ENCODE results near the gene TENM3. TPM values are rescaled to one million over a fixed set of nuclear protein-coding genes. Genes with fewer than 3 reads are reported as not detected.

TENM3 gene
- total and polyA plus RNA-seq, 10 of the 15 experiments (the other 5 are each of a cell fraction or from before 2014, with no cell fraction given) = 0.01 to 1.7 (median 0.08) TPM; not detected in 2

GRCh38 chr4:182831376-182831775 lies 588.2 kb downstream of the TENM3 start:
- 0% methylated on average over 3 of the region's 3 CpGs for WGBS (ENCODE audit: insufficient coverage, insufficient replicate concordance, low lambda C conversion rate, missing lambda C conversion rate)

GRCh38 chr4:182832352-182833120 lies 589.3 kb downstream of the TENM3 start:
- BruUV-seq (replicated peaks) = no TSS peak
- DNase-seq (ENCODE audit: low read depth, low spot score) = no peak
- H2AFZ ChIP-seq (ENCODE audit: control insufficient read depth, low read depth, low read length) = no peak overlapping the region
- H3K36me3 ChIP-seq (ENCODE audit: control insufficient read depth in 2 of 2, insufficient read depth in 2 of 2, low read length in 1 of 2) = no peaks in the 10 kb centered on the region
- in situ Hi-C loops (cut with MboI) (no loop called here), intact Hi-C loops (cut with micrococcal nuclease; ENCODE audit: unreplicated experiment) (no loop called here)
- WGBS (ENCODE audit: insufficient coverage, insufficient replicate concordance, low lambda C conversion rate, missing lambda C conversion rate) = 73% methylated on average over 2 of the region's 3 CpGs
- H3K9me3 ChIP-seq (replicated peaks; ENCODE audit: control insufficient read depth, insufficient read depth, low read length) = no peaks in the 10 kb centered on the region; the same call in 2 of the 3 replicates
- peaks cover 17% of the 10 kb centered on the region; the same call in 1 of the 2 replicates for H3K4me1 ChIP-seq (ENCODE audit: control insufficient read depth, insufficient read depth, low read length)
- no peaks in the 10 kb centered on the region for H3K79me2 ChIP-seq (ENCODE audit: control insufficient read depth, insufficient read depth, low read length)
- no peak overlapping the region for H3K4me3 ChIP-seq
- ATAC-seq = no peak; the same call in 2 of the 3 replicates
- H4K20me1 ChIP-seq (ENCODE audit: control insufficient read depth, insufficient read depth) = no peaks in the 10 kb centered on the region
- H3K27me3 ChIP-seq (replicated peaks in 1 of 2; ENCODE audit: control insufficient read depth in 2 of 2, insufficient read depth in 2 of 2, low read length in 1 of 2) = no peaks in the 10 kb centered on the region
- RAD21 ChIA-PET (ENCODE audit: unreplicated experiment) = no interaction called here
- no peak for FAIRE-seq
- no peak overlapping the region for H3K27ac ChIP-seq (ENCODE audit: control insufficient read depth, insufficient read depth)
- H3K9ac ChIP-seq (ENCODE audit: control insufficient read depth, insufficient read depth, low read length) = no peak overlapping the region
- CTCF ChIA-PET = no interaction called here
- no peak overlapping the region for H3K4me2 ChIP-seq (ENCODE audit: control insufficient read depth, insufficient read depth)
- TF ChIP-seq PAX5 (IDR thresholded peaks at IDR 0.05; ENCODE audit: borderline replicate concordance, low read depth, low read length) (no peak), TCF3 (IDR thresholded peaks at IDR 0.05; ENCODE audit: borderline replicate concordance, insufficient read depth, low read depth, low read length) (0 out of 2 replicates have a peak, but pooled peaks have one; percentile 25)
- POLR2A ChIA-PET = no interaction called here
- SMC1A ChIA-PET (ENCODE audit: uncharacterized antibody, unreplicated experiment) = no interaction called here

More at GRCh38 chr4:182831376-182831775, 588.2 kb downstream of the TENM3 start:
- Histone ChIP-seq H3K9ac (ENCODE audit: control insufficient read depth, insufficient read depth, low read length) (no peak overlapping the region), H3K4me1 (ENCODE audit: control insufficient read depth, insufficient read depth, low read length) (peaks cover 14% of the 10 kb centered on the region; the same call in 1 of the 2 replicates), H3K27me3 (replicated peaks in 1 of 2; ENCODE audit: control insufficient read depth in 2 of 2, insufficient read depth in 2 of 2, low read length in 1 of 2) (no peaks in the 10 kb centered on the region), H3K9me3 (replicated peaks; ENCODE audit: control insufficient read depth, insufficient read depth, low read length) (no peaks in the 10 kb centered on the region; the same call in 2 of the 3 replicates), H3K27ac (ENCODE audit: control insufficient read depth, insufficient read depth) (no peak overlapping the region), H3K4me2 (ENCODE audit: control insufficient read depth, insufficient read depth) (0 out of 2 replicates have a peak overlapping the region, but pooled peaks have one; percentile 13), H3K79me2 (ENCODE audit: control insufficient read depth, insufficient read depth, low read length) (no peaks in the 10 kb centered on the region), H3K4me3 (no peak overlapping the region), H3K36me3 (ENCODE audit: control insufficient read depth in 2 of 2, insufficient read depth in 2 of 2, low read length in 1 of 2) (no peaks in the 10 kb centered on the region), H4K20me1 (ENCODE audit: control insufficient read depth, insufficient read depth) (no peaks in the 10 kb centered on the region), H2AFZ (ENCODE audit: control insufficient read depth, low read depth, low read length) (no peak overlapping the region)
- FAIRE-seq (peak; percentile 56), ATAC-seq (peak; percentile 37), DNase-seq (ENCODE audit: low read depth, low spot score) (no peak)
- RAD21 ChIA-PET (ENCODE audit: unreplicated experiment) = interaction anchor here (1.5 kb wide), 1 partner anchor 94 kb away, joined by 4 read pairs; no protein-coding TSS in a partner anchor
- intact Hi-C loops (cut with micrococcal nuclease; ENCODE audit: unreplicated experiment) (no loop called here), in situ Hi-C loops (cut with MboI) (no loop called here)
- CTCF ChIA-PET = no interaction called here
- POLR2A ChIA-PET = interaction anchor here (0.6 kb wide), 1 partner anchor 88 kb away, joined by 3 read pairs; no protein-coding TSS in a partner anchor
- SMC1A ChIA-PET (ENCODE audit: uncharacterized antibody, unreplicated experiment) = interaction anchor here (0.6 kb wide), 1 partner anchor 251 kb away, joined by 4 read pairs; no protein-coding TSS in a partner anchor
- TF ChIP-seq JUNB (IDR thresholded peaks at IDR 0.05) (peak; percentile 30; the same call in 1 of the 2 replicates), RELA (IDR thresholded peaks at IDR 0.05; ENCODE audit: borderline replicate concordance, partially characterized antibody) (no peak), NFIC (IDR thresholded peaks at IDR 0.05; ENCODE audit: low read depth, low read length) (peak; percentile 41; the same call in 1 of the 2 replicates), MEF2A (IDR thresholded peaks at IDR 0.05; ENCODE audit: insufficient read depth, low read depth, low read length) (peak; percentile 54; the same call in 1 of the 2 replicates)
- no TSS peak for BruUV-seq (replicated peaks)

Data from GM12878 (cell line).